CD4-positive, CD25-positive, alpha-beta regulatory T cell (primary cell): ENCODE measurements around the gene KCNQ1. TPM values are rescaled to one million over a fixed set of nuclear protein-coding genes. Genes with fewer than 3 reads are reported as not detected.

Source experiments
- ATAC-seq, 2 donors: fragments of 150-1000 bp; cut with Tn5 transposase; one replicate each; pipeline ENCODE4 v1.10.0; 2021; ENCODE audit warnings: low read depth in 2 of 2, moderate number of reproducible peaks in 2 of 2, moderate library complexity in 1 of 2
- DNase-seq, 3 donors: peaks; one replicate each; pipeline versions ENCODE4 v3.0.0 to v3.0.0-alpha.2; 2012 to 2022; ENCODE audit warnings: mixed read lengths in 1 of 3
- H3K27ac ChIP-seq: one replicate; pipeline ENCODE4 v1.7.0; 2013; ENCODE audit warnings: mild to moderate bottlenecking, low read length; ENCODE audit not compliant: insufficient read depth, poor library complexity, severe bottlenecking
- H3K27me3 ChIP-seq: one replicate; pipeline ENCODE4 v1.7.0; 2013; ENCODE audit warnings: low read length; ENCODE audit not compliant: control insufficient read depth, insufficient read depth
- H3K36me3 ChIP-seq: one replicate; pipeline ENCODE4 v1.7.0; 2013; ENCODE audit warnings: mild to moderate bottlenecking, low read length, moderate library complexity; ENCODE audit not compliant: control insufficient read depth, insufficient read depth
- H3K4me1 ChIP-seq: 2 replicates; pipeline ENCODE4 v1.7.0; 2013; ENCODE audit warnings: mild to moderate bottlenecking, low read length; ENCODE audit not compliant: insufficient read depth, control insufficient read depth, poor library complexity, severe bottlenecking
- H3K4me3 ChIP-seq: one replicate; pipeline ENCODE4 v1.7.0; 2013; ENCODE audit warnings: low read depth, mild to moderate bottlenecking, low read length, moderate library complexity
- H3K9me3 ChIP-seq, 2 experiments: 1 replicate in 1 of 2; 2 replicates in 1 of 2; pipeline ENCODE4 v1.7.0; 2013; ENCODE audit warnings: low read length in 2 of 2, mild to moderate bottlenecking in 1 of 2, moderate library complexity in 1 of 2; ENCODE audit not compliant: control insufficient read depth in 2 of 2
- H3K27ac Mint-ChIP-seq, 3 donors: one replicate each; pipeline ENCODE4 v1.8.0; 2020 to 2022; ENCODE audit warnings: mild to moderate bottlenecking in 3 of 3, mixed read lengths in 3 of 3, moderate library complexity in 2 of 3
- H3K27me3 Mint-ChIP-seq: one replicate; pipeline ENCODE4 v1.8.0; 2022; ENCODE audit warnings: mild to moderate bottlenecking, mixed read lengths
- H3K36me3 Mint-ChIP-seq: one replicate; pipeline ENCODE4 v1.8.0; 2020; ENCODE audit warnings: mixed read lengths
- H3K4me1 Mint-ChIP-seq, 4 donors: one replicate each; pipeline ENCODE4 v1.8.0; 2020 to 2022; ENCODE audit warnings: mixed read lengths in 4 of 4, mild to moderate bottlenecking in 1 of 4
- H3K4me3 Mint-ChIP-seq, 4 donors: one replicate each; pipeline ENCODE4 v1.8.0; 2020 to 2022; ENCODE audit warnings: mild to moderate bottlenecking in 4 of 4, mixed read lengths in 4 of 4, moderate library complexity in 3 of 4
- H3K9me3 Mint-ChIP-seq, 7 donors: one replicate each; pipeline ENCODE4 v1.8.0; 2020 to 2022; ENCODE audit warnings: mixed read lengths in 7 of 7, mild to moderate bottlenecking in 3 of 7, moderate library complexity in 2 of 7
- polyA plus RNA-seq, 4 donors: library from polyadenylated mRNA; unstranded; fragments of 300-500 nt; fragmentation: Illumina TruSeq; gene quantifications; one replicate each; pipeline ENCODE4 v1.2.3, GENCODE V29; 2021
- total RNA-seq: library from RNA; stranded (reverse); gene quantifications from one replicate; pipeline ENCODE4 v1.2.3, GENCODE V29; 2022

KCNQ1 gene
- total and polyA plus RNA-seq, 5 donors from 2014 or later: 5.5 to 13.4 (median 6.8) TPM

DNA sequence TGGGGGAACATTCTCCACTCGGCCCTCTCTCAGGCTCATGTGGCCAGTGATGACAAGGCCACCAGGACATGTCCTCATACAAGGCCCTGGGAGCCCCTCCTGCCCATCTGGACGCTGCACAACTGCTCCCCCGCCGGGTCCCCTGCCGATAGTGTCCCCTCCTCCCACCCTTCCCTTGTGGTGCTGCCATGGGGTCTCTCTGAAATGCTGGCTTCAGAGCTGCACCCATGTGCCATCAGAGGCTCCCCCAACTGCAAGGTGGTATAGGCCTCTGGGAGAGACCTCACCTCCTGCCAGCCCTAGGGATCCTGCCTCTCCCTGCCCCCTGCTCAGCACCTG is 142.0 kb downstream of the KCNQ1 start:
- DNase-seq: no peak
- H3K27ac Mint-ChIP-seq: no peak overlapping the region
- no peaks in the 10 kb centered on the region for H3K9me3 Mint-ChIP-seq
- peaks cover 8% of the 10 kb centered on the region for H3K36me3 Mint-ChIP-seq
- no peak for ATAC-seq
- H3K36me3 ChIP-seq: no peaks in the 10 kb centered on the region
- H3K4me1 Mint-ChIP-seq: no peaks in the 10 kb centered on the region
- no peaks in the 10 kb centered on the region for H3K4me1 ChIP-seq
- H3K27me3 Mint-ChIP-seq: no peaks in the 10 kb centered on the region
- H3K9me3 ChIP-seq: no peaks in the 10 kb centered on the region
- H3K27me3 ChIP-seq: no peaks in the 10 kb centered on the region
- H3K27ac ChIP-seq: no peak overlapping the region
- no peak overlapping the region for H3K4me3 ChIP-seq
- H3K4me3 Mint-ChIP-seq: no peak overlapping the region

DNA sequence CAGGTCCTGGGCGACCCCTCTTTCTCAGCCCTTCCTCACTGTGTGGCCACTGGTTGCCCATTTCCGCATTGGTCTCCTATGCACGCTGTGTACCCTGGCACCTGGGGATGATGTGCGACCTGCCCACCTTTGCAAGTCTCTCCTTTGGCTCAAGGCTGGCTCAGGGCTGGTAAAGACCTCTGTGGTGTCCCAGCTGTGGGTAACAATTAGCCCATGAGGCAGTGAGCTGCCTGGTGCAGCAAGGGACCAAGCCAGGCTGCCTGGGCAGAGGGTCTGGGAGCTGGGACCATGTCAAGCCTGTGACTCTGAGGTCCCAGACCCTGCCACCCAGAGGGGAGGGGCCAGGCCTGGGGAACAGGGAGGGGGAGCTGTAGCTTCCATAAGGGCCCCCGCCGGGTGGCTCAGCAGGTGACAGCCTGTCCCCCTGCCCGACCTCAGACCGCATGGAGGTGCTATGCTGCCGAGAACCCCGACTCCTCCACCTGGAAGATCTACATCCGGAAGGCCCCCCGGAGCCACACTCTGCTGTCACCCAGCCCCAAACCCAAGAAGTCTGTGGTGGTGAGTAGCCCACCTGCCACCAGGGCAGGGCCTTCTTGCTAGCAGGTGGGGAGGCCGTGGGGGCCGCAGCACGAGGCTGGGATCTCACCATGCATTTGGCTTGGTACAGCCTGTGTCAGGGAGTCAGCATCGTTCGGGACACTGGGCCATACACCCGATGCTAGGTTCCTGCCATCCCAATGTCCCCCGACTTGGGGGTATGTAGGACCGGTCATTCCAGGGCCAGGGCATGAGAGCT is 142.5 kb downstream of the KCNQ1 start:
- Mint-ChIP-seq H3K27ac (no peak overlapping the region), H3K4me3 (no peak overlapping the region), H3K27me3 (no peaks in the 10 kb centered on the region), H3K4me1 (no peaks in the 10 kb centered on the region), H3K9me3 (no peaks in the 10 kb centered on the region), H3K36me3 (peaks cover 8% of the 10 kb centered on the region)
- Histone ChIP-seq H3K9me3 (no peaks in the 10 kb centered on the region), H3K27ac (no peak overlapping the region), H3K4me1 (no peaks in the 10 kb centered on the region), H3K27me3 (no peaks in the 10 kb centered on the region), H3K4me3 (no peak overlapping the region), H3K36me3 (no peaks in the 10 kb centered on the region)
- no peak for ATAC-seq
- DNase-seq: no peak

DNA sequence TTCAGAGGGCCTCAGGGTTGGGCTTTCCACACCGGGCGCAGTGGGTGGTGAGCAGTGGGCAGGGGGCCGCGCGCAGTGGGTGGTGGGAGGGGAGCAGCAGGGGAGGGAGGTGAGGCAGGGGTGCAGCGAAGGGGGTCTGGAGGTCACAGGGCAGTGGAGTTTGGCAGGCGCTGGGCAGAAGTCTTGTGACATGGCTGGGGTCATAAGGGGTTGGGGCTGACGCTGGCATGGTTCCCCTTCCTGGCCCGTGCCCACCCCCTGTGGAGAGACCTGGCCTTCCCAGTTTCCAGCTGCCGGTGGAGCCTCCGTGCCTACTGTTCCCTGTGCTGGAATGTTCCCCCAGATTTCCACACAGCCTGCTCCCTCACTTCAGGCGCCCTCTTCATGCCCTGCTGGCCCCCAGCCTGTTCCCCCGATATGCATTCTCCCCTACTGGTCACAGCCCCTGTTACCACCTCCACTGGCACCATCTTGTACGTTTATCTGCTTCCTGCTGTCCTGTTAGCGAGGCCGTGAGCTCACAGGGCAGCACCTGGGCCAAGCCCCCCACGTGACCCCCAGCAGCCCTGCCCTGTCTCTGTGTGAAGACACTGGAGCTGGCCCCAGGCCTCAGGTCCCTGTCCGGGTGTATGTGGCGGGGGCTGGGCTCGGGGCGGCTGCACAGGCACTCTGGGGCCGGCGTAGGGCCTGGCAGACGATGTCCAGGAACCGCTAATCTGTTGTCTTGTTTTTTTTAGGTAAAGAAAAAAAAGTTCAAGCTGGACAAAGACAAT is 143.4 kb downstream of the KCNQ1 start:
- Mint-ChIP-seq H3K27ac (no peak overlapping the region), H3K4me3 (no peak overlapping the region), H3K4me1 (no peaks in the 10 kb centered on the region), H3K9me3 (no peaks in the 10 kb centered on the region), H3K36me3 (peaks cover 8% of the 10 kb centered on the region), H3K27me3 (no peaks in the 10 kb centered on the region)
- Histone ChIP-seq H3K27me3 (no peaks in the 10 kb centered on the region), H3K4me3 (no peak overlapping the region), H3K36me3 (no peaks in the 10 kb centered on the region), H3K9me3 (no peaks in the 10 kb centered on the region), H3K4me1 (no peaks in the 10 kb centered on the region), H3K27ac (no peak overlapping the region)
- ATAC-seq (no peak), DNase-seq (no peak)

DNA sequence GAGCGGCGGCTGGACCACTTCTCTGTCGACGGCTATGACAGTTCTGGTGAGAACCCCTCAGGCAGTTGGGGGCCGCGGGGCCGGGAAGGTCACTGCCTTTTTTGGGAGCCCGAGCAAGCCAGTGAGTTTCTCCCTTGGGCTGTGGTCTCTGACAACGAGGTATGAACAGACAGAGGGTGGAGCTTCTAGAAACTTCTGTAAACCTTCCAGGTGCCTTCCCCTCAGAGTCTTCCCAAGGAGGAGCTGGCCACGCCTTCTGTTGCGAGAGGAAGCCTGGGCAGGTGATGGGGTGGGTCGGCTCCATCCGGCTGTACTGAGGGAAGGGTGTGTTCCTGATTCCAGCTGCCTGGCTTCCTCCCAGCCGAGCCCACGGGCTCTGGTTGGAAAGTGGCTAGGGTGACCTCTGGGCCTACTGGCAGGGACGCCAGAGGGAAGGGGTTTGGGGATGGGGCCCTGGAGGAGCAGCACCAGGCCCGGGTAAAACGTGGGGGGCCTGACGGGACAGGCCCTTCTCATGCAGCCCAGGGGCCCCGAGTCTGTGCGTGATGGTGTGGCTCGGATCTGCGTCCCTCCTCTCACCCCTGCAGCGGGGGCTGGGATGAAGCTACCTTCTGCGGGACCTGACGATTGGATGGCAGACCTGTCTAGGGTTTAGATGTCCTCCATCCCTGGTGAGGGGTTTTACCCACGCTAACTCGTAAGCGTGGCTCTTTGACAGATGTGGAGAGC is 144.2 kb downstream of the KCNQ1 start:
- Mint-ChIP-seq H3K27me3 (no peaks in the 10 kb centered on the region), H3K27ac (no peak overlapping the region), H3K4me3 (no peak overlapping the region), H3K4me1 (no peaks in the 10 kb centered on the region), H3K36me3 (peaks cover 8% of the 10 kb centered on the region), H3K9me3 (no peaks in the 10 kb centered on the region)
- Histone ChIP-seq H3K4me3 (no peak overlapping the region), H3K36me3 (no peaks in the 10 kb centered on the region), H3K9me3 (no peaks in the 10 kb centered on the region), H3K4me1 (no peaks in the 10 kb centered on the region), H3K27ac (no peak overlapping the region), H3K27me3 (no peaks in the 10 kb centered on the region)
- DNase-seq (no peak), ATAC-seq (no peak)

DNA sequence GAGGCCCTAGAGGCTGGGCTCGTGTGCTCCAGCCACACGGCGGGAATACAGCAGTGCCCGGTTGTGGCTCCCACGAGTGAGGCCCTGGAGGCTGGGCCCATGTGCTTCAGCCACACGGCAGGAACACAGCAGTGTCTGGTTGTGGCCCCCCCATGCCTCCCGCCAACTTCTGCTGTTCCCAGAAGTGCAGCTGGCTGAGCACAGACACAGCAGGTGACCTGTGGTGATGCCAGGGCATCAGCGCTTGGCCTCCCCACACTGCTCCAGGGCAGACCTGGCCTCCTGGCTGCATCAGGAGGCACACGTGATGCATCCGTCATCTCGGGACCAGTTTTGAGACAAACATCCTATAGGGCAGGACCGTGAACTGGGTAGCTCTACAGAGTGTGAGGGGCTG is 144.7 kb downstream of the KCNQ1 start:
- Mint-ChIP-seq H3K4me1 (no peaks in the 10 kb centered on the region), H3K9me3 (no peaks in the 10 kb centered on the region), H3K27ac (no peak overlapping the region), H3K27me3 (no peaks in the 10 kb centered on the region), H3K36me3 (peaks cover 14% of the 10 kb centered on the region), H3K4me3 (no peak overlapping the region)
- no peak overlapping the region for H3K27ac ChIP-seq
- no peaks in the 10 kb centered on the region for H3K36me3 ChIP-seq
- no peaks in the 10 kb centered on the region for H3K27me3 ChIP-seq
- no peaks in the 10 kb centered on the region for H3K9me3 ChIP-seq
- no peaks in the 10 kb centered on the region for H3K4me1 ChIP-seq
- ATAC-seq (no peak), DNase-seq (no peak)
- no peak overlapping the region for H3K4me3 ChIP-seq

DNA sequence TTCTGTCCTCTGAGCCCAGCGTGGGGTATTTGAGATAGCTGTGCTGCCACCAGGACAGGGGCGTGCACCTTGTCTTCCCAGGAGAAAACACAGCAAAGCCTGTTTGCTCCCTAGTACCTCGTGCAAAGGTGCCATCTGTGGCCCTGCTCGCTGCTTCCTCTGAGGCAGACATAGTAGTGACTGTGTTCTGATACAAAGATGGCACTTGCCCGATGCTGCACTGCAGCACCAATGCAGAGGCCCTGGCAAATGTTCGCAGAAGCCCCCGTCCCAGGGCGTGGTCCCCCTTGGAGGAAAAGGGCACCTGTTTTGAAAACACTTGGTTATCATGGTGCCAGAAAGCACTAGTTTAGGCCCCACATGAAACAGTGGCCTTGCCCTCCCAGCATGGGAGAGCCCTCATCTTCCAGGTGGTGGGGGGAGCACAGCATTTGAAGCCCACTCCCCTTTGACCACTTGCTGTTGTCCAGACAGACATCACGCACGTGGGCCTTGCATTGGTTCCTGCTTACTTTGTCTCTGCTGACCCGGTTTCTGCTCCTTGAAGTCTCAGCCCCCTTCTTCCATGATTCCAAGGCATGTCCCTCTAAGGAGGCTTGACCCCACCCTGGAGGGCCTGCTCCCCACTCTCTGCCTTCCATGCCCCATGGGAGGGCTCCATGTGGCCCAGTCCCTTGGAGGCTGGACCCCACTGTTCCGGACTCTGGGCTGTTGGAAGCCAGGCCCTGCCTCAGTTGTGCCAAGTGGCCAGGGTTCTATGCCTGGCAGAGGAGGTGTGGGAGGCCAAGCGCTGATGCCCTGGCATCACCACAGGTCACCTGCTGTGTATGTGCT is 145.5 kb downstream of the KCNQ1 start:
- H3K4me1 ChIP-seq: no peaks in the 10 kb centered on the region
- no peaks in the 10 kb centered on the region for H3K9me3 ChIP-seq
- Mint-ChIP-seq H3K4me1 (no peaks in the 10 kb centered on the region), H3K36me3 (peaks cover 18% of the 10 kb centered on the region), H3K27ac (no peak overlapping the region), H3K4me3 (no peak overlapping the region), H3K27me3 (no peaks in the 10 kb centered on the region), H3K9me3 (no peaks in the 10 kb centered on the region)
- DNase-seq (no peak), ATAC-seq (no peak)
- H3K36me3 ChIP-seq: no peaks in the 10 kb centered on the region
- no peaks in the 10 kb centered on the region for H3K27me3 ChIP-seq
- no peak overlapping the region for H3K4me3 ChIP-seq
- H3K27ac ChIP-seq: no peak overlapping the region

DNA sequence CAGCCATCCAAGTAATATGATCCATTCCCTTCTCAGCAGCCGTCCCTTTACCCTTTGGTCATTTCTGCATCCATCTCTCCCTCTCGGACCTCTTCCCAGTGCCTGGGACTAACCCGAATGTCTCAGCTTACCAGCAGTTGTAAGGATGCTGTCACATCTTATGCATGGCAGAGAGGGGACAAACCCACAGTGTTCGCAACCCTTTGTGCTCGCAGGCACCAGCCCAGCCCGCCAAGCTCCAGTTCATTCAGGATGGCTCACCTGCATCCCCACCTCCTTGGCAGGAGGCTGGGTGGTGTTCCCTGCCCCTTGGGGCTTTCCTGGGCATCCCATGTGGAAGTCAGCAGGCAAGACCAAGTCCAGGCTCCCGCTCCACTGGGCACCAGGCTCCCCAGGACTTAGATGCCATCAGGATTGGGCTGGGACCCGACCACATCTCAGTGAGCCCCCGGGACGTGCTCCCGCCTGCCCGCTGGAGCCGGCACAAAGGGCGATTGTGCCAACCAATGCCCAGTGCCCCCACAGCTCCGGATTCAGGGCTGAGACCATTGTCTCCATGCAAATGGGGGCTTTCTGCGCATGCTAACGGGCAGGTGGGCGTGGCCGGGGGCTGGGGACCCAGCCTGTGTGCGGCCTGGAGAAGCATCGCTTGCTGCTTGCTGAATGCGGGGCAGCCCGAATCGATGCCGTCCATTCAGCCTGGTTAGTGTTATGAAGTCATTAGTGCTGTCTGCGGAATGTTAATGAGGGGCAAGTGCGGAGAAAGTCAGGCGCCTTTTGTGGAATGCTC is 146.4 kb downstream of the KCNQ1 start:
- Histone ChIP-seq H3K9me3 (no peaks in the 10 kb centered on the region), H3K4me3 (no peak overlapping the region), H3K36me3 (no peaks in the 10 kb centered on the region), H3K27me3 (no peaks in the 10 kb centered on the region), H3K27ac (no peak overlapping the region), H3K4me1 (no peaks in the 10 kb centered on the region)
- Mint-ChIP-seq H3K36me3 (peaks cover 23% of the 10 kb centered on the region), H3K27ac (no peak overlapping the region), H3K27me3 (no peaks in the 10 kb centered on the region), H3K4me3 (no peak overlapping the region), H3K4me1 (no peaks in the 10 kb centered on the region), H3K9me3 (peaks cover 0 to 4% (median 0%) of the 10 kb centered on the region in 7 donors)
- no peak for ATAC-seq
- no peak for DNase-seq
